Endothelial cell of umbilical vein (primary cell): ENCODE measurements around the gene JADE1. TPM values are rescaled to one million over a fixed set of nuclear protein-coding genes. Genes with fewer than 3 reads are reported as not detected.

Experiments
- BruUV-seq: library from RNA; stranded (reverse); fragments of 400-500 nt; replicated peaks from 2 replicates; lab custom pipeline; 2021; lab: Mats Ljungman, UMichigan
- CTCF ChIA-PET: fragments of 300-600, 350-600 bp; sonication (Branson Sonifier 250); formaldehyde crosslinking; loops from one replicate; lab custom pipeline; 2021; ENCODE audit warnings: antibody characterized with exemption, inconsistent platforms; lab: Charles Lee
- POLR2A ChIA-PET: fragments of 300-600, 350-600 bp; sonication (Branson Sonifier 250); formaldehyde crosslinking; loops from one replicate; lab custom pipeline; 2021; ENCODE audit warnings: antibody characterized with exemption, inconsistent platforms; lab: Charles Lee
- DNase-seq: peaks from one replicate; pipeline ENCODE4 v3.0.0-alpha.2; 2011; ENCODE audit warnings: low read depth, low spot score
- FAIRE-seq: peaks from 2 replicates; lab custom pipeline; 2011; peaks lifted over from hg19 to GRCh38; lab: Jason Lieb, UNC
- H2AFZ ChIP-seq: 2 replicates; pipeline ENCODE4 v1.6.0; 2012; ENCODE audit warnings: low read depth, low read length, control low read depth, inconsistent platforms
- H3K27ac ChIP-seq: 2 replicates; pipeline ENCODE4 v1.5.1; 2011; ENCODE audit warnings: low read depth, mild to moderate bottlenecking, control low read depth, low read length, moderate library complexity; ENCODE audit not compliant: insufficient read depth
- H3K27me3 ChIP-seq, 2 experiments: 2 replicates each; pipeline versions ENCODE4 v1.6.0 to v1.6.1; 2011; ENCODE audit warnings: low read length in 2 of 2, mixed read lengths in 1 of 2; ENCODE audit not compliant: control insufficient read depth in 2 of 2, insufficient read depth in 2 of 2
- H3K36me3 ChIP-seq, 2 experiments: 2 replicates in 1 of 2; 3 replicates in 1 of 2; pipeline ENCODE4 v1.5.1; 2011; ENCODE audit warnings: low read length in 2 of 2, mild to moderate bottlenecking in 1 of 2, moderate library complexity in 1 of 2; ENCODE audit not compliant: control insufficient read depth in 2 of 2, insufficient read depth in 2 of 2; ENCODE audit errors: extremely low read depth in 1 of 2
- H3K4me1 ChIP-seq: 3 replicates; pipeline ENCODE4 v1.5.1; 2011; ENCODE audit warnings: mild to moderate bottlenecking, low read length; ENCODE audit not compliant: control insufficient read depth, insufficient read depth; ENCODE audit errors: extremely low read depth
- H3K4me2 ChIP-seq: 2 replicates; pipeline ENCODE4 v1.6.1; 2011; ENCODE audit warnings: low read length, control low read depth, mixed read lengths; ENCODE audit not compliant: insufficient read depth
- H3K4me3 ChIP-seq, 3 experiments: fragments of 200-600 bp in 1 of 3; sonication (generic), shearing (Covaris generic) in 1 of 3; replicated peaks in 1 of 3; 2 replicates each; pipeline ENCODE4 v1.5.1; 2011 to 2016; ENCODE audit warnings: control low read depth in 3 of 3, low read length in 3 of 3, mild to moderate bottlenecking in 2 of 3, inconsistent platforms in 1 of 3, low read depth in 1 of 3, moderate library complexity in 1 of 3; ENCODE audit not compliant: insufficient read depth in 1 of 3
- H3K79me2 ChIP-seq: 2 replicates; pipeline ENCODE4 v1.6.0; 2012; ENCODE audit warnings: low read length, inconsistent platforms; ENCODE audit not compliant: control insufficient read depth, insufficient read depth
- H3K9ac ChIP-seq: replicated peaks from 2 replicates; pipeline ENCODE3; 2011; ENCODE audit warnings: low read length, control low read depth; ENCODE audit not compliant: insufficient read depth; ENCODE audit errors: extremely low read depth
- H3K9me1 ChIP-seq: replicated peaks from 3 replicates; pipeline ENCODE4 v1.6.0; 2011; ENCODE audit warnings: mild to moderate bottlenecking, low read length; ENCODE audit not compliant: control insufficient read depth, insufficient read depth; ENCODE audit errors: extremely low read depth
- H3K9me3 ChIP-seq: replicated peaks from 2 replicates; pipeline ENCODE4 v1.5.1; 2012; ENCODE audit warnings: low read length, inconsistent platforms; ENCODE audit not compliant: control insufficient read depth, insufficient read depth
- H4K20me1 ChIP-seq: replicated peaks from 2 replicates; pipeline ENCODE3; 2011; ENCODE audit warnings: mild to moderate bottlenecking, low read length; ENCODE audit not compliant: control insufficient read depth, insufficient read depth; ENCODE audit errors: extremely low read depth
- CTCF ChIP-seq, 2 donors: IDR thresholded peaks; 1 replicate in 1 of 2; 2 replicates in 1 of 2; pipeline ENCODE4 v1.5.1; 2011; ENCODE audit warnings: low read length in 2 of 2, mild to moderate bottlenecking in 2 of 2, moderate library complexity in 2 of 2, control low read depth in 1 of 2, inconsistent platforms in 1 of 2, low read depth in 1 of 2; ENCODE audit not compliant: insufficient read depth in 1 of 2; ENCODE audit errors: extremely low read depth in 1 of 2
- EZH2 ChIP-seq: IDR thresholded peaks from 2 replicates; pipeline ENCODE4 v1.6.1; 2012; ENCODE audit warnings: borderline replicate concordance, low read depth, mild to moderate bottlenecking, moderate library complexity, low read length, inconsistent platforms; ENCODE audit not compliant: severe bottlenecking
- FOS ChIP-seq: IDR thresholded peaks from 2 replicates; pipeline ENCODE4 v1.6.1; 2011; ENCODE audit warnings: mild to moderate bottlenecking, low read length, moderate library complexity, borderline replicate concordance; ENCODE audit not compliant: insufficient read depth
- GATA2 ChIP-seq: IDR thresholded peaks from 2 replicates; pipeline ENCODE4 v1.7.0; 2011; ENCODE audit warnings: low read depth, mild to moderate bottlenecking, moderate library complexity, mixed read lengths, low read length; ENCODE audit not compliant: insufficient read length, insufficient read depth
- JUN ChIP-seq: IDR thresholded peaks from 2 replicates; pipeline ENCODE4 v1.6.1; 2011; ENCODE audit warnings: borderline replicate concordance, low read depth; ENCODE audit not compliant: insufficient read length, insufficient read depth
- MAX ChIP-seq: IDR thresholded peaks from 2 replicates; pipeline ENCODE4 v1.6.1; 2011; ENCODE audit not compliant: insufficient read depth, insufficient read length
- MYC ChIP-seq: IDR thresholded peaks from one replicate; pipeline ENCODE4 v1.6.1; 2011; ENCODE audit warnings: mild to moderate bottlenecking, low read depth, low read length
- POLR2A ChIP-seq: IDR thresholded peaks from 2 replicates; pipeline ENCODE4 v1.6.1; 2012; ENCODE audit warnings: low read depth, mild to moderate bottlenecking, control low read depth, low read length
- POLR2AphosphoS5 ChIP-seq: IDR thresholded peaks from 2 replicates; pipeline ENCODE4 v1.6.1; 2012; ENCODE audit warnings: low read depth, mild to moderate bottlenecking, control low read depth, low read length, moderate library complexity; ENCODE audit not compliant: insufficient read depth
- dilution Hi-C: fragments of 300-500 bp; cut with MboI; formaldehyde crosslinking; loops from one replicate; pipeline ENCODE4 v1.15.0; 2019; ENCODE audit warnings: low sequenced_read_pairs; ENCODE audit not compliant: extremely low pct_ligation_motif_present
- intact Hi-C: fragments of 100-400 bp; cut with micrococcal nuclease; formaldehyde crosslinking; loops from one replicate; pipeline ENCODE4 v1.10.0; 2022
- polyA plus RNA-seq, 4 experiments: library from polyadenylated mRNA; depleted of rRNA in 3 of 4; stranded (reverse) in 3 of 4; unstranded in 1 of 4; fragments of >200 nt; gene quantifications; 2 replicates each; pipeline versions ENCODE4 v1.2.1 to v1.2.3, GENCODE V29; 2011 to 2012; ENCODE audit warnings: missing spikeins in 1 of 4
- total RNA-seq: library from RNA; stranded (reverse); gene quantifications from 2 replicates; pipeline ENCODE4 v1.2.3, GENCODE V29; 2021

The JADE1 gene
- total and polyA plus RNA-seq, 2 donors (not counting 3 experiments of a cell fraction or from before 2014, with no cell fraction given): 13.6 to 45.6 TPM

- no peaks in the 10 kb centered on the region for H3K9me1 ChIP-seq
- H3K9ac ChIP-seq: no peak overlapping the region
- no TSS peak for BruUV-seq
- FAIRE-seq: no peak
- H2AFZ ChIP-seq: no peak overlapping the region
- H3K4me1 ChIP-seq: no peaks in the 10 kb centered on the region
- ChIA-PET POLR2A (no interaction called here), CTCF (interaction anchor here (1.4 to 2.1 kb wide), 2 partner anchors 11 to 25 kb away, joined by 3 to 7 read pairs; no protein-coding TSS in a partner anchor)
- TF ChIP-seq EZH2 (no peak), CTCF (IDR thresholded peaks at IDR 0.05; ENCODE audit: extremely low read depth in 1 of 2, insufficient read depth in 1 of 2, low read depth in 1 of 2, low read length in 2 of 2) (no peak), POLR2A (no peak), MYC (no peak), JUN (no peak), FOS (no peak), MAX (no peak), GATA2 (no peak), POLR2AphosphoS5 (no peak)
- no peak for DNase-seq
- no peaks in the 10 kb centered on the region for H3K27me3 ChIP-seq
- no peaks in the 10 kb centered on the region for H4K20me1 ChIP-seq
- intact Hi-C loops (no loop called here), dilution Hi-C loops (no loop called here)
- H3K4me2 ChIP-seq: no peak overlapping the region
- H3K36me3 ChIP-seq: no peaks in the 10 kb centered on the region
- H3K4me3 ChIP-seq: no peak overlapping the region
- no peaks in the 10 kb centered on the region for H3K79me2 ChIP-seq
- no peaks in the 10 kb centered on the region for H3K9me3 ChIP-seq
- H3K27ac ChIP-seq: no peak overlapping the region
Observed at GRCh38 chr4:128787509-128788311, 21.8 kb upstream of the JADE1 start.
